Measurements from ENCODE around the gene EPB41L1. TPM values are rescaled to one million over a fixed set of nuclear protein-coding genes. Genes with fewer than 3 reads are reported as not detected.

The EPB41L1 gene
- total RNA-seq, 1 donor from 2014 or later, result 30.6 TPM

DNA sequence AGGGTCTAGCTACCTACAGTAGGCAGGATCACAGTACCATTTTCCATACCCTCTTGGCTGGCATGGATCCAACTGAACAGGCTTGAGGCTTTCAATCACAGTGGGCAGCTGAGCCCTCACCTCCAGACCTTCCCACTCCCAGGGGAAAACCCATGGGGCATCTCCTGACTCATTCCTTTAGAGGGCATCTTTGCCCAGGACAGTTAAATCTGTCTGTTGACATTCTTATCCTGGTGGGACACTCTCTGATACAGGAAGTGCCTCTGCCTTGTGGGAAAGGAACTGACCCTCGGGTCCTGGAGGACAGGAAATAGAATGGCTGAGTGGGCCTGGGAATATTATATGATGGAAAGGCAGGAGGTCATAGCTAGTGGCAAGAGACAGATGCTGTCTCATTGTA, 10.2 kb upstream of the EPB41L1 start:
- Mint-ChIP-seq H3K9me3 (no peaks in the 10 kb centered on the region), H3K4me1 (peaks cover 11% of the 10 kb centered on the region), H3K36me3 (ENCODE audit: low read depth) (no peaks in the 10 kb centered on the region), H3K27me3 (ENCODE audit: low read depth) (peaks cover 3% of the 10 kb centered on the region), H3K4me3 (no peak overlapping the region), H3K27ac (ENCODE audit: unreplicated experiment) (no peak overlapping the region)
- no peak for TF ChIP-seq CTCF (conservative IDR thresholded peaks at IDR 0.05)
- no peak for DNase-seq (ENCODE audit: low read depth, low spot score)

DNA sequence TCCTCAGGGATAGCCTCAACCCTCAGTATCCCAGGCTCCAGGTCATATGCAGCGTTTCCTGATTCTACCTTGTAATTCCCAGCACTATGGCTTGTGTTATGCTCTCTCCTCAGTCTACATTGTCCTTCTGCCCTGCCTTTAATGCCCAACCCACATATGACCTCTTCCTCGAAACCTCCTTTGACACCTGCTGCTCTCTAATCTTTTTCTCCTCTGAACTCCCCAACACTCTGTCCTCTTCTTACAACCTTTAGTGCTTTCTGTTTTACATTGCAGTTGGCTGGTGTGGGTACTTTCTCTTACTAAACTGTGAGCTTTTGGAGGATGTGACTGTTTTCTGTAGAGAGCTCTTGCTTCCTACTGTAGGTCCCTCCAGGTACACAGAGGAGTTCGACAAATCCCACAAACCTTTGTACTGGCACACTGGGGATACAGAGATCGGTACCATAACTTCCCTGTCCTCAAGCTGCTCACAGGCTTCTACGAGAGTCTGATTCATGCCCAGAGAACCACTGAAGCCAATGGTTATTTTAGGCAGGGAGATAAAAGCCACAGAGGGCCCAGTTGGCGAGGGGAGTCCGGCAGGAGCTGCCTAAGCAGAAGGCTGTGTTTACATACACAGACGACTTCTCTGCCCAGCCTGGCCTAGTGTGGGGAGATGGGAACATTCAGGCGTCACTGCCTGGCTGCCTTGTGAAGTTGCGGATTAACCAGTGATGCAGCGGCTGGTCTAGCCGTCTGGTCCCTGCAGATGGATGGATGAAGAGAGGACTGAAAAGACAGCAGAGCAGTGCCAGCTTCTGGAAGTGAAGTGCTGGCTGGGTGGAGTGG, 8.4 kb upstream of the EPB41L1 start:
- TF ChIP-seq CTCF (conservative IDR thresholded peaks at IDR 0.05), result no peak
- peaks cover 12% of the 10 kb centered on the region for H3K4me1 Mint-ChIP-seq
- H3K36me3 Mint-ChIP-seq (ENCODE audit: low read depth), result no peaks in the 10 kb centered on the region
- no peak for DNase-seq (ENCODE audit: low read depth, low spot score)
- H3K27ac Mint-ChIP-seq (ENCODE audit: unreplicated experiment), result no peak overlapping the region
- no peak overlapping the region for H3K4me3 Mint-ChIP-seq
- H3K27me3 Mint-ChIP-seq (ENCODE audit: low read depth), result peaks cover 3% of the 10 kb centered on the region
- no peaks in the 10 kb centered on the region for H3K9me3 Mint-ChIP-seq

GRCh38 chr20:36147690-36148089, 6.8 kb upstream of the EPB41L1 start:
- no peak overlapping the region for H3K4me3 Mint-ChIP-seq
- H3K4me1 Mint-ChIP-seq, result peaks cover 12% of the 10 kb centered on the region

DNA sequence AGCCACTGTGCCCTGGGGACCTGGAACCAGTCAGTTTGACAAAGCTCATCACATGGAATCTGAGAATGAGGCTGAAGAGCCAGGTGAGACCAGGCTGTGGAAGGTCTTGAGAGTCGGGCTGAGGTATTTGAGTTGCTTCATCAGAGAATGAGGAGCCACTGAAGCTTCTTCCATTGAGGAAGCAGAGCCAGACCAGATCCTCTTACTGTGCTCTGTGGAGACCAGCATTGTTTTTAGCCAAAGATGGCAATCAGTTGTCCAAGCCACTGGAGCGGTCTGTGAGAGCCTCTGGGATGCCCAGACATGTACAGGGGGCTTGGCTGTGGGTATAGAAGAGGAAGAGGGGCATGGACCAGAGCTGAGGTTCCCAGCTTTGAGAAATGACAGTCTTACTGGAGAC, 6.1 kb upstream of the EPB41L1 start:
- Mint-ChIP-seq H3K27me3 (ENCODE audit: low read depth) (peaks cover 5% of the 10 kb centered on the region), H3K4me3 (no peak overlapping the region), H3K27ac (ENCODE audit: unreplicated experiment) (no peak overlapping the region), H3K36me3 (ENCODE audit: low read depth) (no peaks in the 10 kb centered on the region), H3K4me1 (peaks cover 20% of the 10 kb centered on the region), H3K9me3 (no peaks in the 10 kb centered on the region)
- TF ChIP-seq CTCF (conservative IDR thresholded peaks at IDR 0.05), result no peak
- DNase-seq (ENCODE audit: low read depth, low spot score), result no peak

More at GRCh38 chr20:36147690-36148089, 6.8 kb upstream of the EPB41L1 start:
- no peak for DNase-seq (ENCODE audit: low read depth, low spot score)
- Mint-ChIP-seq H3K27ac (ENCODE audit: unreplicated experiment) (no peak overlapping the region), H3K9me3 (no peaks in the 10 kb centered on the region), H3K27me3 (ENCODE audit: low read depth) (peaks cover 3% of the 10 kb centered on the region), H3K36me3 (ENCODE audit: low read depth) (no peaks in the 10 kb centered on the region)
- no peak for TF ChIP-seq CTCF (conservative IDR thresholded peaks at IDR 0.05)

- TF ChIP-seq CTCF (conservative IDR thresholded peaks at IDR 0.05), result no peak
- H3K4me3 Mint-ChIP-seq, result no peak overlapping the region
- DNase-seq (ENCODE audit: low read depth, low spot score), result no peak
- H3K4me1 Mint-ChIP-seq, result peaks cover 21% of the 10 kb centered on the region
- H3K27ac Mint-ChIP-seq (ENCODE audit: unreplicated experiment), result no peak overlapping the region
- no peaks in the 10 kb centered on the region for H3K36me3 Mint-ChIP-seq (ENCODE audit: low read depth)
- H3K27me3 Mint-ChIP-seq (ENCODE audit: low read depth), result peaks cover 5% of the 10 kb centered on the region
- no peaks in the 10 kb centered on the region for H3K9me3 Mint-ChIP-seq
These were observed 5.5 kb upstream of the EPB41L1 start for GRCh38 chr20:36149012-36149411.
